ENCODE measurements around the gene SMYD3.

DNA sequence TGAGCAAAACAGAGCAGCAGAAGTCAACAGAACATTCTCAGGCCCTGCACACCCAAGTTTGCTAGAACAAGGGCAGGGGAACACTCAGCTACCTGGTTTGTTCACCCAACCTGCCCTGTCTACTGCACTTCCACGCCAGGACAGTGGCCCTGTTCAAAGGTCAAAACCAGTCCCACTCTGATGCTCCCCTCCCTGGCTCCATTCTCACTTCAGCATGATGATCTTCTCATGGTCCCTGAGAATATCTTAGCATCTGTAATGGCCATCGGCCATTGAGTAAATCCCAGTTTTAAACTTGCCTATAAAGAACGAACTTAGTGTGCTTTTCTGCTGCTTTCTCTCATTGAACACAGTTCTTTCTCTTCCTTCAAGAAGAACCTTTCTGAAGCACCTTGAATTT, 293.6 kb downstream of the SMYD3 start:
- TF ChIP-seq, protein P1, sequence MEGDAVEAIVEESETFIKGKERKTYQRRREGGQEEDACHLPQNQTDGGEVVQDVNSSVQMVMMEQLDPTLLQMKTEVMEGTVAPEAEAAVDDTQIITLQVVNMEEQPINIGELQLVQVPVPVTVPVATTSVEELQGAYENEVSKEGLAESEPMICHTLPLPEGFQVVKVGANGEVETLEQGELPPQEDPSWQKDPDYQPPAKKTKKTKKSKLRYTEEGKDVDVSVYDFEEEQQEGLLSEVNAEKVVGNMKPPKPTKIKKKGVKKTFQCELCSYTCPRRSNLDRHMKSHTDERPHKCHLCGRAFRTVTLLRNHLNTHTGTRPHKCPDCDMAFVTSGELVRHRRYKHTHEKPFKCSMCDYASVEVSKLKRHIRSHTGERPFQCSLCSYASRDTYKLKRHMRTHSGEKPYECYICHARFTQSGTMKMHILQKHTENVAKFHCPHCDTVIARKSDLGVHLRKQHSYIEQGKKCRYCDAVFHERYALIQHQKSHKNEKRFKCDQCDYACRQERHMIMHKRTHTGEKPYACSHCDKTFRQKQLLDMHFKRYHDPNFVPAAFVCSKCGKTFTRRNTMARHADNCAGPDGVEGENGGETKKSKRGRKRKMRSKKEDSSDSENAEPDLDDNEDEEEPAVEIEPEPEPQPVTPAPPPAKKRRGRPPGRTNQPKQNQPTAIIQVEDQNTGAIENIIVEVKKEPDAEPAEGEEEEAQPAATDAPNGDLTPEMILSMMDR (IDR thresholded peaks at IDR 0.05): no peak
- TF ChIP-seq POLR2A (IDR thresholded peaks at IDR 0.05): no peak

All from adrenal gland (tissue), 5 donors.